Measurements from ENCODE around the gene MYPOP. TPM values are rescaled to one million over a fixed set of nuclear protein-coding genes. Genes with fewer than 3 reads are reported as not detected.

Gene MYPOP
- total and polyA plus RNA-seq, 10 of the 15 experiments (the other 5 are each of a cell fraction or from before 2014, with no cell fraction given), result 0.47 to 9.4 (median 1.4) TPM

GRCh38 chr19:45899919-45900589 lies 2.4 kb downstream of the MYPOP start:
- Histone ChIP-seq H3K4me2 (ENCODE audit: control insufficient read depth, insufficient read depth) (peak overlapping the region; percentile 73), H3K9me3 (replicated peaks; ENCODE audit: control insufficient read depth, insufficient read depth, low read length) (no peaks in the 10 kb centered on the region), H2AFZ (ENCODE audit: control insufficient read depth, low read depth, low read length) (no peak overlapping the region), H3K9ac (ENCODE audit: control insufficient read depth, insufficient read depth, low read length) (no peak overlapping the region), H3K79me2 (ENCODE audit: control insufficient read depth, insufficient read depth, low read length) (peaks cover 8% of the 10 kb centered on the region), H3K4me1 (ENCODE audit: control insufficient read depth, insufficient read depth, low read length) (peaks cover 10% of the 10 kb centered on the region), H3K4me3 (no peak overlapping the region; the same call in 1 of the 2 replicates), H3K27me3 (replicated peaks in 1 of 2; ENCODE audit: control insufficient read depth in 2 of 2, insufficient read depth in 2 of 2, low read length in 1 of 2) (no peaks in the 10 kb centered on the region), H3K36me3 (ENCODE audit: control insufficient read depth in 2 of 2, insufficient read depth in 2 of 2, low read length in 1 of 2) (no peaks in the 10 kb centered on the region; a peak in 2 of 4 replicates), H3K27ac (ENCODE audit: control insufficient read depth, insufficient read depth) (no peak overlapping the region), H4K20me1 (ENCODE audit: control insufficient read depth, insufficient read depth) (no peaks in the 10 kb centered on the region)
- TF ChIP-seq HCFC1 (IDR thresholded peaks at IDR 0.05; ENCODE audit: low read length), result no peak
- no peak for TF ChIP-seq YBX1 (IDR thresholded peaks at IDR 0.05)
- no peak for TF ChIP-seq ATF2 (IDR thresholded peaks at IDR 0.05; ENCODE audit: low read length)
- no peak for TF ChIP-seq SMARCA5 (IDR thresholded peaks at IDR 0.05)
- no peak for TF ChIP-seq CREB1 (IDR thresholded peaks at IDR 0.05; ENCODE audit: low read depth)
- TF ChIP-seq RB1 (IDR thresholded peaks at IDR 0.05; ENCODE audit: borderline replicate concordance), result no peak
- no peak for TF ChIP-seq ZNF274 (IDR thresholded peaks at IDR 0.05; ENCODE audit: insufficient read depth, insufficient read length)
- no peak for TF ChIP-seq NR2C2 (IDR thresholded peaks at IDR 0.05; ENCODE audit: borderline replicate concordance, control insufficient read depth, insufficient read length, low read depth)
- TF ChIP-seq CBFB (IDR thresholded peaks at IDR 0.05; ENCODE audit: low read depth), result no peak
- TF ChIP-seq MTA3 (IDR thresholded peaks at IDR 0.05; ENCODE audit: borderline replicate concordance, low read length), result no peak
- no peak for FAIRE-seq
- intact Hi-C loops (cut with micrococcal nuclease; ENCODE audit: unreplicated experiment), result loop anchor here (5.0 kb wide), 1 partner anchor 83 kb away; the partner anchor contains the start of gene RSPH6A
- WGBS (ENCODE audit: insufficient coverage, insufficient replicate concordance, low lambda C conversion rate, missing lambda C conversion rate), result 85% methylated on average over 4 of the region's 4 CpGs
- BruUV-seq (replicated peaks), result TSS peak; percentile 83
- no peak for ATAC-seq
- DNase-seq (ENCODE audit: low read depth, low spot score), result no peak
- RAD21 ChIA-PET (ENCODE audit: unreplicated experiment), result interaction anchor here (1.3 to 1.4 kb wide), 2 partner anchors 36 to 37 kb away, joined by 3 to 5 read pairs; partner anchors contain the start of genes FOXA3 and SYMPK
- SMC1A ChIA-PET (ENCODE audit: uncharacterized antibody, unreplicated experiment), result no interaction called here
- in situ Hi-C loops (cut with MboI), result no loop called here
- POLR2A ChIA-PET, result interaction anchor here (1.1 to 3.7 kb wide), 3 partner anchors 14 to 95 kb away, joined by 5 to 23 read pairs (median 6); partner anchors contain the start of genes CCDC61, FOXA3, IRF2BP1 and SYMPK
- CTCF ChIA-PET, result interaction anchor here (0.6 to 0.9 kb wide), 2 partner anchors 82 to 105 kb away, joined by 3 read pairs; no protein-coding TSS in a partner anchor

All from GM12878 (cell line).